ENCODE measurements around the gene ABHD15.

GRCh38 chr17:29576214-29577000 lies 9.6 kb upstream of the ABHD15 start:
- no peak for TF ChIP-seq CTCF (IDR thresholded peaks at IDR 0.05 in 8 of 11, conservative IDR thresholded peaks at IDR 0.05 in 3 of 11)
- no peak for TF ChIP-seq POLR2A (IDR thresholded peaks at IDR 0.05)
- no peak for TF ChIP-seq POLR2AphosphoS5 (IDR thresholded peaks at IDR 0.05)

Measured in spleen (tissue), 7 donors.